Muscle of leg (tissue), 11 donors: ENCODE measurements around the gene STRIP1. TPM values are rescaled to one million over a fixed set of nuclear protein-coding genes. Genes with fewer than 3 reads are reported as not detected.
"Not testable (repeated sequence)": the region's sequence is repeated elsewhere in the genome, so short reads cannot be mapped to it uniquely, and the experiment has no call there.

Source experiments
- DNase-seq: peaks from one replicate; pipeline ENCODE4 v3.0.0; 2013
- H3K27ac ChIP-seq: one replicate; pipeline ENCODE4 v1.5.1; 2013; ENCODE audit warnings: mild to moderate bottlenecking, low read length, control low read depth
- H3K27me3 ChIP-seq: one replicate; pipeline ENCODE4 v1.6.1; 2013; ENCODE audit warnings: low read length; ENCODE audit not compliant: control insufficient read depth, insufficient read depth
- H3K36me3 ChIP-seq: one replicate; pipeline ENCODE4 v1.6.1; 2013; ENCODE audit warnings: low read length; ENCODE audit not compliant: control insufficient read depth, insufficient read depth
- H3K4me1 ChIP-seq: one replicate; pipeline ENCODE4 v1.6.1; 2013; ENCODE audit warnings: low read length; ENCODE audit not compliant: control insufficient read depth, insufficient read depth
- H3K4me3 ChIP-seq: one replicate; pipeline ENCODE4 v1.5.1; 2013; ENCODE audit warnings: low read length, control low read depth
- H3K9me3 ChIP-seq: replicated peaks from 2 replicates; pipeline ENCODE4 v1.6.1; 2013; ENCODE audit warnings: low read depth, low read length; ENCODE audit not compliant: control insufficient read depth
- WGBS: methylation state at CpG from one replicate; pipeline ENCODE4 v1.1.5; 2013; ENCODE audit warnings: missing lambda C conversion rate; ENCODE audit not compliant: insufficient coverage; 5-methylcytosine and 5-hydroxymethylcytosine counted together
- polyA plus RNA-seq, 8 donors: library from polyadenylated mRNA; unstranded; fragments of 120-200 nt; gene quantifications; one replicate each; pipeline versions ENCODE4 v1.2.1 to v1.2.3, GENCODE V29; 2013; ENCODE audit warnings: inconsistent platforms in 1 of 8, low replicate concordance in 1 of 8; ENCODE audit not compliant: insufficient read length in 8 of 8, insufficient read depth in 1 of 8
- total RNA-seq: library from RNA; stranded (reverse); fragments of 120-200 nt; gene quantifications from one replicate; pipeline ENCODE4 v1.2.4, GENCODE V29; 2013

The STRIP1 gene
- total and polyA plus RNA-seq, 9 donors = 26.5 to 33.6 (median 30.1) TPM

GRCh38 chr1:110067893-110068645, 33.6 kb downstream of the STRIP1 start:
- DNase-seq = no peak
- Histone ChIP-seq H3K9me3 (no peaks in the 10 kb centered on the region), H3K36me3 (peaks cover 2% of the 10 kb centered on the region), H3K27ac (no peak overlapping the region), H3K27me3 (peaks cover 80% of the 10 kb centered on the region), H3K4me3 (no peak overlapping the region), H3K4me1 (peaks cover 24% of the 10 kb centered on the region)
- WGBS = 8% methylated on average over 68 of the region's 68 CpGs

DNA sequence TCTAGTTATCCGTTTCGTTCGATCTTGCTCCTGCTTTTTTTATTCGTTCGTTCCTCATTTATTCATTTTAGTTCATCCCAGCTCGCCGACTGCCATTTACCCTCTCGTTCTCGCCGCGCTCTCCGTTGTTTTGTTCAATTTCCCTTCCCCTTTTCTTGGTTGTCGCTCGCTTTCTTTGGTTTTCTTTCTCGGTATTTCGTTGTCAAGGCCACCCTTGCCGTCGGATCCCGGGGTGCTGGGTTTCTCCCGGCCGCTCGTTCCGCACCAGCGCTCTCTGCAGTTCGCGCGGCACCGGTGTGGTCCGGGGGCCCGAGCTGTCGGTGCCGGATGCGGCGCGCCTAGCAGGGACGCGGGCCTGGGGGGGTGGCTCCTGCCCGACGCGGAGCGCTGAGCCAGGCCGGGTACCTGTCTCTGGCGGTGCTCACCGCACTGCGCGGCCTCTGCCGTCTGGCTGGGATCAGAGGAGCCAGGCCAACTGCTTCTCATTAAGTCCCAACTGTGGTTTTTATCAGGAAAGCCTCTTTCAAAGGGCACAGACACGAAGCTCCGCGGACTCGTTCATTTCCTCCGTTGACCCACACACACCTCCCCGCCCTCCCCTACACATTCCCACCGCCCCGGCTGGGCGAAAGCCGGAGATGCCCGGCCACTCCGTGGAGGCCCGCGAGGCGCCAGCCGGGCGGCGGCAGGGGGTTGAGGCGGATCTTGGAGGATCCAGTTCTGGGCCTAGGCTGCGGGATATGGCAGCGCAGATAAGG, 34.4 kb downstream of the STRIP1 start:
- no peaks in the 10 kb centered on the region for H3K9me3 ChIP-seq
- peaks cover under 1% of the 10 kb centered on the region for H3K36me3 ChIP-seq
- no peak for DNase-seq
- 3% methylated on average over 62 of the region's 68 CpGs for WGBS
- H3K4me1 ChIP-seq = peaks cover 21% of the 10 kb centered on the region
- H3K4me3 ChIP-seq = no peak overlapping the region
- peaks cover 84% of the 10 kb centered on the region for H3K27me3 ChIP-seq
- no peak overlapping the region for H3K27ac ChIP-seq

- WGBS = 29% methylated on average over 53 of the region's 64 CpGs
Observed at GRCh38 chr1:110069404-110070281, 35.2 kb downstream of the STRIP1 start.

GRCh38 chr1:110070282-110070669, 35.9 kb downstream of the STRIP1 start:
- H3K9me3 ChIP-seq = no peaks in the 10 kb centered on the region
- no peak for DNase-seq
- H3K27ac ChIP-seq = no peak overlapping the region
- peaks cover 21% of the 10 kb centered on the region for H3K4me1 ChIP-seq
- H3K4me3 ChIP-seq = no peak overlapping the region
- no peaks in the 10 kb centered on the region for H3K36me3 ChIP-seq
- H3K27me3 ChIP-seq = peaks cover 79% of the 10 kb centered on the region
- WGBS = 2% methylated on average over 47 of the region's 52 CpGs

More at GRCh38 chr1:110069404-110070281, 35.2 kb downstream of the STRIP1 start:
- no peaks in the 10 kb centered on the region for H3K9me3 ChIP-seq
- H3K27ac ChIP-seq = no peak overlapping the region
- DNase-seq = no peak
- peaks cover 82% of the 10 kb centered on the region for H3K27me3 ChIP-seq
- H3K4me3 ChIP-seq = no peak overlapping the region
- peaks cover 21% of the 10 kb centered on the region for H3K4me1 ChIP-seq
- H3K36me3 ChIP-seq = no peaks in the 10 kb centered on the region

GRCh38 chr1:110070671-110071242, 36.3 kb downstream of the STRIP1 start, which contains the start of gene ALX3:
TSS of gene ALX3 (minus strand) at chr1:110070672. CDS start at chr1:110070612, 60 bp downstream.
- H3K4me3 ChIP-seq = no peak within 1 kb of the TSS
- H3K36me3 ChIP-seq = no peaks in the 10 kb centered on the region
- WGBS = 11% methylated on average over 7 of the region's 27 CpGs
- H3K9me3 ChIP-seq = no peaks in the 10 kb centered on the region
- no peak within 1 kb of the TSS for H3K27ac ChIP-seq
- H3K4me1 ChIP-seq = peaks cover 21% of the 10 kb centered on the region
- DNase-seq = no peak
- peaks cover 77% of the 10 kb centered on the region for H3K27me3 ChIP-seq

DNA sequence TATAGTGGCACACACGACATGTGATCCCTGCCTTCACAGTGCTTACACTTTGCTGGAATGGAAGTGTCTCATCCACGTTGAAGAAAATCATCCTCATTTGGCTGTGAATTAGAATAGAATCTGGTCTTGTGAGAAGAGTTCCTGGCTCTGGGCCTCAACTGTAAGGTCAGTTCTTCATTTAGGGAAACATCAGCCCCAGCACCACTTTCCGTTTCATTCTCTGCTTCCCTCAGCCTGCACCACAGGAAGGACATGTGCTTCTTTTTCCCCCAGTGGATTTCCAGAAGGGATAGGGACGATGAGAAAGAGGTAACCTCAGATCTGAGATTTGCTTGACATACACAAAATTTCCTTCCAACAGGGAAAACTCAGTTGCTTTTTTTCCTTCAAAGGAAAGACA, 39.7 kb downstream of the STRIP1 start:
- no peaks in the 10 kb centered on the region for H3K9me3 ChIP-seq
- H3K36me3 ChIP-seq = no peaks in the 10 kb centered on the region
- WGBS = 66% methylated on average over 2 of the region's 4 CpGs
- H3K4me3 ChIP-seq = no peak overlapping the region
- DNase-seq = no peak
- H3K4me1 ChIP-seq = peaks cover 5% of the 10 kb centered on the region
- no peak overlapping the region for H3K27ac ChIP-seq
- peaks cover 59% of the 10 kb centered on the region for H3K27me3 ChIP-seq

DNA sequence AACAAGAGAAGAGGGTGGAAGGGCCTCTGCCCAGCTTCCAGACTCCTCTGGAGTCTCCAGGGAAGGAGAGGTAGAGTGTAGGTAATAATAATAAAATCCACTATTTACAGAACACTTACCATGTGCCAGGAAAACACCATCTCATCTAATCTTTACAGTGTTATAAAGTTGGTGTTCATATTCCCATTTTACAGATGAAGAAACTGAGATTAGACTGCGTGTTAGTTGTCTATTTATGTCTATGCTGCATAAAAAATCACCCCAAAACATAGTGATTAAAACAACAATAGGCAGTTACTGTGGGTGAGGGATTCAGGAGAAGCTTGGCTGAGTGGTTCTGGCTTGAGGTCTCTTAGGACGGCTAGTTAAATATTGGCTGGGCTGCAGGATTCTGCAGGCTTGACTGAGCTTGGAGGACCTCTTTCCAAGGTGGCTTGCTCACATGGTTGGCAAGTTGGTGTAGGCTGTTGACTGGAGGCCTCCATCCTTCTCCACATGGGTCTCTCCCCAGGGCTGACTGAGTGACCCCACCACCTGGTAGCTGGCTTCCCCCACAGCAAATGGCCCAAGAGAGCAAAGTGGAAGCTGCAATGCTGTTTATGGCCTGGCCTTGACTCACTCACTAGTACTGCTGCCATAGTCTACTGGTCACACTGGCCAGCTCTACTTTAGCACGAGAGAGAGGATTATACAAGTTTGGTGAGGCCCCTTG, 42.5 kb downstream of the STRIP1 start:
- H3K27me3 ChIP-seq = peaks cover 47% of the 10 kb centered on the region
- H3K4me1 ChIP-seq = no peaks in the 10 kb centered on the region
- no peak overlapping the region for H3K27ac ChIP-seq
- H3K4me3 ChIP-seq = no peak overlapping the region
- H3K36me3 ChIP-seq = no peaks in the 10 kb centered on the region
- DNase-seq = no peak
- 80% methylated on average over 1 of the region's 3 CpGs for WGBS
- H3K9me3 ChIP-seq = no peaks in the 10 kb centered on the region

DNA sequence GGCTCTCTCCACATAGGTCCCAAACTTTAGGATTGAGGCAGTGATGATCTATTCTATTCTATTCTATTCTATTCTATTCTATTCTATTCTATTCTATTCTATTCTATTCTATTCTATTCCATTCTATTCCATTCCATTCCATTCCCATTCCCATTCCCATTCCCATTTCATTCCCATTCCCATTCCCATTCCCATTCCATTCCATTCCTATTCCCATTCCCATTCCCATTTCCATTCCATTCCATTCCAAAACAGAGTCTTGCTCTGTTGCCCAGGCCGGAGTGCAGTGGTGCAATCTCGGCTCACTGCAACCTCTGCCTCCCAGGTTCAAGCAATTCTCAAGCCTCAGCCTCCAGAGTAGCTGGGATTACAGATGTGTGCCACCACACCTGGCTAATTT, 45.6 kb downstream of the STRIP1 start:
- H3K9me3 ChIP-seq, H3K27ac ChIP-seq, H3K4me3 ChIP-seq, DNase-seq, H3K36me3 ChIP-seq: not testable (repeated sequence)
- peaks cover 60% of the 10 kb centered on the region for H3K27me3 ChIP-seq
- WGBS = 100% methylated on average over 1 of the region's 2 CpGs
- H3K4me1 ChIP-seq = peaks cover 19% of the 10 kb centered on the region

DNA sequence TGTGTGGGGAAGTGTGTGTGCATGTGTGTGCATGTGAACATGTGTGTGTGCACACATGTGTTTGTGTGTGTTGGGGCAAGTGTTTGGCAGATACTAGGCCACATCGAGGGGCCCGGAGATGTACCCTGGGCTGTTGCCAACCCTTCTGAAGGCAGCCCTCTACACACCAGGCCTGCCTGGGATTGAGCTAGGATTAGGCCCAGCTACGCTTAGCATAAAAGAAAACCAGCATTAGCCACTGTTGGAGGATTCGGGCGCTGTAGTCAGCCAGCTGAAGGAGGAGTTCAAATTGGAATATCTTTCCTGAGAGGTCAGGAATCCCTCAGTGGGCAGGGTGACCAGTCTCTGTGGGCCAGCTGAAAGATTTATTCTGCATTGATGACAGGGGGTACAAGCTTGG, 46.6 kb downstream of the STRIP1 start:
- H3K27me3 ChIP-seq = peaks cover 64% of the 10 kb centered on the region
- H3K4me1 ChIP-seq = peaks cover 19% of the 10 kb centered on the region
- H3K9me3 ChIP-seq = no peaks in the 10 kb centered on the region
- H3K36me3 ChIP-seq = no peaks in the 10 kb centered on the region
- no peak for DNase-seq
- H3K27ac ChIP-seq = no peak overlapping the region
- H3K4me3 ChIP-seq = no peak overlapping the region
- 83% methylated on average over 3 of the region's 5 CpGs for WGBS
